ENCODE measurements around the gene F2R.

GRCh38 chr5:76682387-76682786 lies 33.5 kb upstream of the F2R start:
- TF ChIP-seq CTCF (IDR thresholded peaks at IDR 0.05) (no peak), POLR2A (IDR thresholded peaks at IDR 0.05) (no peak)
